Peyer's patch (tissue), 4 donors: Measurements from ENCODE around the gene KIRREL3.

Experiments used
- CTCF ChIP-seq, 6 experiments: fragments of 450-650 bp in 4 of 6; fragments of 200-600 bp in 2 of 6; sonication (generic) in 1 of 6; IDR thresholded peaks; one replicate each; pipeline ENCODE4 v1.5.1; 2017 to 2019; ENCODE audit warnings: antibody characterized with exemption in 6 of 6, mild to moderate bottlenecking in 3 of 6, moderate library complexity in 1 of 6
- POLR2A ChIP-seq, 2 donors: fragments of 450-650 bp; IDR thresholded peaks; one replicate each; pipeline ENCODE4 v1.5.1; 2017; ENCODE audit warnings: antibody characterized with exemption in 2 of 2, mild to moderate bottlenecking in 2 of 2, moderate library complexity in 2 of 2

- TF ChIP-seq POLR2A (IDR thresholded peaks at IDR 0.05), result no peak
- TF ChIP-seq CTCF (IDR thresholded peaks at IDR 0.05), result no peak
Measured at GRCh38 chr11:126432065-126432461, 568.5 kb downstream of the KIRREL3 start.
